ENCODE measurements around the gene QPCTL.

DNA sequence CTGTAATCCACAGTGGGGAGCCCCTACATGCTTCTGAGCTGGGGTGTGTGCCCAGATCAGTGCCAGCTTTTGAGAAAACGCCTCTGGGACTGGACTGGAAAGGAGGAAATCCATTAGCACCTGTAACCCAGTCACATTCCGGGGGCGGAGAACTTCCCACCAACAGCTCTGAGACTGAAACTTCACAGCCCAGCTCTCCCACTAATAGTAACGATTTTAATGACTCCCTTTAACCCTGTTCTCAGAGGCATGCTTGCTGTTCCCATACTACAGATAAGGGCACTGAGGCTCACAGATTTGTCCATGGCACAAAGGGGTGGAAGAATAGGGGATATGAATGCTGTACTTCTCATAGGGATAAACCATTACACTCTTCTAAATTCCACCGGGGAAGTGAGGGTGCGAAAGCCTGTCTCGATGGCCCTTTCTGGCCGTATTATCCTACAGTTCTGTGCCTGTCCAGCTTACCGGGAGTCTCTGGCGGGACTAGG lies 37.4 kb downstream of the QPCTL start:
- TF ChIP-seq, protein P1, sequence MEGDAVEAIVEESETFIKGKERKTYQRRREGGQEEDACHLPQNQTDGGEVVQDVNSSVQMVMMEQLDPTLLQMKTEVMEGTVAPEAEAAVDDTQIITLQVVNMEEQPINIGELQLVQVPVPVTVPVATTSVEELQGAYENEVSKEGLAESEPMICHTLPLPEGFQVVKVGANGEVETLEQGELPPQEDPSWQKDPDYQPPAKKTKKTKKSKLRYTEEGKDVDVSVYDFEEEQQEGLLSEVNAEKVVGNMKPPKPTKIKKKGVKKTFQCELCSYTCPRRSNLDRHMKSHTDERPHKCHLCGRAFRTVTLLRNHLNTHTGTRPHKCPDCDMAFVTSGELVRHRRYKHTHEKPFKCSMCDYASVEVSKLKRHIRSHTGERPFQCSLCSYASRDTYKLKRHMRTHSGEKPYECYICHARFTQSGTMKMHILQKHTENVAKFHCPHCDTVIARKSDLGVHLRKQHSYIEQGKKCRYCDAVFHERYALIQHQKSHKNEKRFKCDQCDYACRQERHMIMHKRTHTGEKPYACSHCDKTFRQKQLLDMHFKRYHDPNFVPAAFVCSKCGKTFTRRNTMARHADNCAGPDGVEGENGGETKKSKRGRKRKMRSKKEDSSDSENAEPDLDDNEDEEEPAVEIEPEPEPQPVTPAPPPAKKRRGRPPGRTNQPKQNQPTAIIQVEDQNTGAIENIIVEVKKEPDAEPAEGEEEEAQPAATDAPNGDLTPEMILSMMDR (IDR thresholded peaks at IDR 0.05), result no peak
- TF ChIP-seq POLR2A (IDR thresholded peaks at IDR 0.05), result no peak
- no peak for TF ChIP-seq POLR2AphosphoS5 (IDR thresholded peaks at IDR 0.05)

Data from prostate gland (tissue), 2 donors.